B cell (primary cell): Measurements from ENCODE around the gene GCSH. TPM values are rescaled to one million over a fixed set of nuclear protein-coding genes. Genes with fewer than 3 reads are reported as not detected.

Source experiments
- ATAC-seq: fragments of 200-7000 bp; cut with Tn5 transposase; one replicate; pipeline ENCODE4 v1.10.0; 2021; ENCODE audit warnings: low read depth, mild to moderate bottlenecking, moderate number of reproducible peaks, moderate library complexity
- CTCF ChIA-PET: fragments of 350-600 bp; sonication (Branson Sonifier 250); formaldehyde crosslinking; loops from one replicate; lab custom pipeline; 2021; ENCODE audit warnings: antibody characterized with exemption, inconsistent platforms; lab: Charles Lee
- POLR2A ChIA-PET: fragments of 350-600 bp; sonication (Branson Sonifier 250); formaldehyde crosslinking; loops from one replicate; lab custom pipeline; 2021; ENCODE audit warnings: antibody characterized with exemption; lab: Charles Lee
- DNase-seq: peaks from one replicate; pipeline ENCODE4 v3.0.0; 2013
- H2AFZ ChIP-seq: 2 replicates; pipeline ENCODE4 v1.6.1; 2012; ENCODE audit warnings: mild to moderate bottlenecking, low read depth, low read length; ENCODE audit not compliant: insufficient read depth, poor library complexity, severe bottlenecking
- H3K27ac ChIP-seq, 2 donors: 1 replicate in 1 of 2; 2 replicates in 1 of 2; pipeline ENCODE4 v1.5.1; 2012 to 2013; ENCODE audit warnings: low read length in 2 of 2, mild to moderate bottlenecking in 2 of 2, moderate library complexity in 1 of 2
- H3K27me3 ChIP-seq, 4 experiments: fragments of 200-600 bp in 1 of 4; sonication (generic) in 1 of 4; replicated peaks in 1 of 4; 1 replicate in 2 of 4; 2 replicates in 2 of 4; pipeline versions ENCODE4 v1.6.1 to v1.7.0; 2013 to 2016; ENCODE audit warnings: low read length in 3 of 4, mild to moderate bottlenecking in 2 of 4, mixed read lengths in 1 of 4, moderate library complexity in 1 of 4; ENCODE audit not compliant: insufficient read depth in 4 of 4, control insufficient read depth in 3 of 4; ENCODE audit errors: control extremely low read depth in 1 of 4
- H3K36me3 ChIP-seq, 2 experiments: replicated peaks in 1 of 2; 1 replicate in 1 of 2; 2 replicates in 1 of 2; pipeline versions ENCODE4 v1.6.1 to v1.7.1; 2013; ENCODE audit warnings: low read length in 1 of 2; ENCODE audit not compliant: insufficient read depth in 2 of 2, control insufficient read depth in 1 of 2; ENCODE audit errors: control extremely low read depth in 1 of 2, extremely low read depth in 1 of 2
- H3K4me1 ChIP-seq, 2 donors: fragments of 200-600 bp in 1 of 2; sonication (generic) in 1 of 2; 1 replicate in 1 of 2; 2 replicates in 1 of 2; pipeline versions ENCODE4 v1.5.1 to v1.6.1; 2013 to 2017; ENCODE audit warnings: low read length in 2 of 2; ENCODE audit not compliant: control insufficient read depth in 2 of 2, insufficient read depth in 2 of 2
- H3K4me2 ChIP-seq: replicated peaks from 2 replicates; pipeline ENCODE3; 2012; ENCODE audit warnings: mild to moderate bottlenecking, low read depth, low read length; ENCODE audit not compliant: poor library complexity, severe bottlenecking
- H3K4me3 ChIP-seq, 5 experiments: fragments of 200-600 bp in 1 of 5; sonication (generic) in 1 of 5; 1 replicate in 3 of 5; 2 replicates in 2 of 5; pipeline versions ENCODE4 v1.5.1 to v1.7.0; 2011 to 2016; ENCODE audit warnings: low read length in 4 of 5, mild to moderate bottlenecking in 4 of 5, low read depth in 2 of 5, control low read depth in 1 of 5, moderate library complexity in 1 of 5; ENCODE audit not compliant: insufficient read depth in 1 of 5; ENCODE audit errors: control extremely low read depth in 1 of 5, extremely low read depth in 1 of 5
- H3K79me2 ChIP-seq: fragments of 200-600 bp; sonication (generic); one replicate; pipeline ENCODE4 v1.6.0; 2016; ENCODE audit warnings: low read length; ENCODE audit not compliant: control insufficient read depth, insufficient read depth
- H3K9ac ChIP-seq: fragments of 200-600 bp; sonication (generic); 2 replicates; pipeline ENCODE4 v1.6.1; 2017; ENCODE audit warnings: mild to moderate bottlenecking, low read length, moderate library complexity
- H3K9me3 ChIP-seq, 3 donors: one replicate each; pipeline versions ENCODE4 v1.6.1 to v1.7.1; 2013; ENCODE audit warnings: low read length in 2 of 3; ENCODE audit not compliant: control insufficient read depth in 2 of 3, insufficient read depth in 1 of 3; ENCODE audit errors: control extremely low read depth in 1 of 3
- H4K20me1 ChIP-seq: 2 replicates; pipeline ENCODE4 v1.6.0; 2012; ENCODE audit warnings: mild to moderate bottlenecking, low read length; ENCODE audit not compliant: insufficient read depth, control insufficient read depth, poor library complexity, severe bottlenecking
- H3K27ac Mint-ChIP-seq: one replicate; pipeline ENCODE4 v1.8.0; 2021; ENCODE audit warnings: mixed read lengths
- H3K27me3 Mint-ChIP-seq: one replicate; pipeline ENCODE4 v1.8.0; 2021; ENCODE audit warnings: mixed read lengths
- H3K4me1 Mint-ChIP-seq: one replicate; pipeline ENCODE4 v1.8.0; 2021; ENCODE audit warnings: mixed read lengths
- H3K4me3 Mint-ChIP-seq: one replicate; pipeline ENCODE4 v1.8.0; 2021; ENCODE audit warnings: mixed read lengths
- H3K9me3 Mint-ChIP-seq: one replicate; pipeline ENCODE4 v1.8.0; 2022; ENCODE audit warnings: mixed read lengths; ENCODE audit not compliant: insufficient read depth
- EZH2 ChIP-seq: IDR thresholded peaks from 2 replicates; pipeline ENCODE4 v1.6.1; 2012; ENCODE audit warnings: borderline replicate concordance, low read depth, mild to moderate bottlenecking, moderate library complexity, low read length; ENCODE audit not compliant: insufficient read depth, poor library complexity, severe bottlenecking
- WGBS: methylation state at CpG from one replicate; pipeline ENCODE4 v1.1.5; 2013; ENCODE audit warnings: missing lambda C conversion rate; ENCODE audit not compliant: insufficient coverage; 5-methylcytosine and 5-hydroxymethylcytosine counted together
- intact Hi-C: fragments of 100-400 bp; cut with micrococcal nuclease; formaldehyde crosslinking; loops from one replicate; pipeline ENCODE4 v1.10.0; 2022
- polyA plus RNA-seq: library from polyadenylated mRNA; depleted of rRNA; stranded (reverse); fragments of >200 nt; gene quantifications from 2 replicates; pipeline ENCODE4 v1.2.3, GENCODE V29; 2012
- total RNA-seq, 2 donors: library from RNA; stranded (reverse); fragments of 120-200 nt in 1 of 2; gene quantifications; 1 replicate in 1 of 2; 2 replicates in 1 of 2; pipeline versions ENCODE4 v1.2.3 to v1.2.4, GENCODE V29; 2013 to 2022
- TF ChIP-seq, protein P1 (sequence below): fragments of 200-600 bp; IDR thresholded peaks from one replicate; pipeline ENCODE4 v1.8.0; 2022; ENCODE audit warnings: antibody characterized with exemption, mild to moderate bottlenecking

GCSH gene
- total and polyA plus RNA-seq, 2 donors (not counting 1 experiment from before 2014, with no cell fraction given), result 1.9 to 4.5 TPM

DNA sequence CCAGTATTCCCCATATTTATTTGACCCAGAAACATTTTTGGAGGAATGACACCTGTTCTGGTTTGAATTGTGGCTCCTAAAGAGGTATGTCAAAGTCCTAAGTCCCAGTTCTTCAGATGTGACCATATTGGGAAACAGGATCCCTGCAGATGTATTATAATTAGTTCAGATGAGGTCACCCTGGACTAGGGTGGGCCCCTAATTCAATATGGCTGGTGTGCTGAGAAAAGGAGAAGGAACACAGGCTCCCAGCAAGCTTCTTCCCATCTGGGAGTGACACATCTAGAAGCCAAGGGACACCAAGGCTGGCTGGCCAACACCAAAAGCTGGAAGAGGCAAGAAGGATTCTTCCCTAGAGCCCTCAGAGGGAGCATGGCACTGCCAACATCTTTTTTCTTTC lies 3.8 kb upstream of the GCSH start:
- TF ChIP-seq, protein P1, sequence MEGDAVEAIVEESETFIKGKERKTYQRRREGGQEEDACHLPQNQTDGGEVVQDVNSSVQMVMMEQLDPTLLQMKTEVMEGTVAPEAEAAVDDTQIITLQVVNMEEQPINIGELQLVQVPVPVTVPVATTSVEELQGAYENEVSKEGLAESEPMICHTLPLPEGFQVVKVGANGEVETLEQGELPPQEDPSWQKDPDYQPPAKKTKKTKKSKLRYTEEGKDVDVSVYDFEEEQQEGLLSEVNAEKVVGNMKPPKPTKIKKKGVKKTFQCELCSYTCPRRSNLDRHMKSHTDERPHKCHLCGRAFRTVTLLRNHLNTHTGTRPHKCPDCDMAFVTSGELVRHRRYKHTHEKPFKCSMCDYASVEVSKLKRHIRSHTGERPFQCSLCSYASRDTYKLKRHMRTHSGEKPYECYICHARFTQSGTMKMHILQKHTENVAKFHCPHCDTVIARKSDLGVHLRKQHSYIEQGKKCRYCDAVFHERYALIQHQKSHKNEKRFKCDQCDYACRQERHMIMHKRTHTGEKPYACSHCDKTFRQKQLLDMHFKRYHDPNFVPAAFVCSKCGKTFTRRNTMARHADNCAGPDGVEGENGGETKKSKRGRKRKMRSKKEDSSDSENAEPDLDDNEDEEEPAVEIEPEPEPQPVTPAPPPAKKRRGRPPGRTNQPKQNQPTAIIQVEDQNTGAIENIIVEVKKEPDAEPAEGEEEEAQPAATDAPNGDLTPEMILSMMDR, result no peak
- TF ChIP-seq EZH2, result no peak
- Mint-ChIP-seq H3K4me1 (peaks cover 5% of the 10 kb centered on the region), H3K27me3 (peaks cover 7% of the 10 kb centered on the region), H3K27ac (no peak overlapping the region), H3K9me3 (no peaks in the 10 kb centered on the region), H3K4me3 (no peak overlapping the region)
- peaks cover 3% of the 10 kb centered on the region for H3K79me2 ChIP-seq
- no peak for ATAC-seq
- no peaks in the 10 kb centered on the region for H3K9me3 ChIP-seq
- H2AFZ ChIP-seq, result no peak overlapping the region
- no peak overlapping the region for H3K4me2 ChIP-seq
- ChIA-PET POLR2A (no interaction called here), CTCF (interaction anchor here (1.1 kb wide), 1 partner anchor 64 kb away, joined by 4 read pairs; the partner anchor contains the start of gene ATMIN)
- no peak overlapping the region for H3K9ac ChIP-seq
- peaks cover 7% of the 10 kb centered on the region in 2 donors for H3K4me1 ChIP-seq
- no peaks in the 10 kb centered on the region for H3K36me3 ChIP-seq
- intact Hi-C loops, result no loop called here
- no peak for DNase-seq
- H4K20me1 ChIP-seq, result no peaks in the 10 kb centered on the region
- H3K4me3 ChIP-seq, result no peak overlapping the region
- H3K27ac ChIP-seq, result no peak overlapping the region
- no peaks in the 10 kb centered on the region for H3K27me3 ChIP-seq

DNA sequence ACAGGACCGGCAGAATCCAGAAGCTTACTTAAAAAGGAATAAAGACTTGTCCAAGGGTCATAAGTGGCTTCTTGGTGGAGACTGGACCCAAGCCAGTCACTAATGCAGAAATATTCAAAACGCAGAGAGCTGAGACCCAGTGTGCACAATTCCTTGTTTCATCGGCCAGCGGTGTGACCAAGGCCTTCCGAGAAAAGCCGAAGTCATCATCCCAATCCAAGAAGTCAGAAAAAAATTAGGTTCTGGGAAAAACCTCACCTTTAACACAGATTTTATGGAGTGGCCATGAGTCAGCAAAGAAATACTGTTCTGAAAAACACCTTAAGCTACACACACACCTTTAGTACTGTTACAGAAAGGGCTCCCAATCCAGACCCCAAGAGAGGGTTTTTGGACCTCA lies 1.0 kb upstream of the GCSH start:
- no peak overlapping the region for H3K27ac Mint-ChIP-seq
- intact Hi-C loops, result no loop called here

More for the DNA sequence above, 1.0 kb upstream of the GCSH start:
- Histone ChIP-seq H3K27me3 (no peaks in the 10 kb centered on the region), H4K20me1 (no peaks in the 10 kb centered on the region), H2AFZ (peak overlapping the region; percentile 74), H3K9me3 (no peaks in the 10 kb centered on the region), H3K4me1 (peaks cover 7 to 11% of the 10 kb centered on the region in 2 donors), H3K9ac (no peak overlapping the region), H3K4me3 (no peak overlapping the region), H3K27ac (no peak overlapping the region), H3K79me2 (peaks cover 6% of the 10 kb centered on the region), H3K4me2 (peak overlapping the region; percentile 69), H3K36me3 (no peaks in the 10 kb centered on the region)
- no peak for DNase-seq
- WGBS, result 100% methylated on average over 6 of the region's 6 CpGs
- ATAC-seq, result no peak
- Mint-ChIP-seq H3K27me3 (no peaks in the 10 kb centered on the region), H3K4me1 (peaks cover 11% of the 10 kb centered on the region), H3K9me3 (no peaks in the 10 kb centered on the region), H3K4me3 (no peak overlapping the region)
- no peak for TF ChIP-seq EZH2
- TF ChIP-seq, protein P1, result no peak
- ChIA-PET POLR2A (no interaction called here), CTCF (interaction anchor here (1.0 kb wide), 1 partner anchor 93 kb away, joined by 4 read pairs; no protein-coding TSS in a partner anchor)
